Dedifferentiated amniotic fluid mesenchymal stem cell (primary cell): Measurements from ENCODE around the gene FUCA2.

Experiments
- DNase-seq: peaks from one replicate; pipeline ENCODE4 v3.0.0-alpha.2; 2016; ENCODE audit errors: extremely low spot score

Gene FUCA2

DNA sequence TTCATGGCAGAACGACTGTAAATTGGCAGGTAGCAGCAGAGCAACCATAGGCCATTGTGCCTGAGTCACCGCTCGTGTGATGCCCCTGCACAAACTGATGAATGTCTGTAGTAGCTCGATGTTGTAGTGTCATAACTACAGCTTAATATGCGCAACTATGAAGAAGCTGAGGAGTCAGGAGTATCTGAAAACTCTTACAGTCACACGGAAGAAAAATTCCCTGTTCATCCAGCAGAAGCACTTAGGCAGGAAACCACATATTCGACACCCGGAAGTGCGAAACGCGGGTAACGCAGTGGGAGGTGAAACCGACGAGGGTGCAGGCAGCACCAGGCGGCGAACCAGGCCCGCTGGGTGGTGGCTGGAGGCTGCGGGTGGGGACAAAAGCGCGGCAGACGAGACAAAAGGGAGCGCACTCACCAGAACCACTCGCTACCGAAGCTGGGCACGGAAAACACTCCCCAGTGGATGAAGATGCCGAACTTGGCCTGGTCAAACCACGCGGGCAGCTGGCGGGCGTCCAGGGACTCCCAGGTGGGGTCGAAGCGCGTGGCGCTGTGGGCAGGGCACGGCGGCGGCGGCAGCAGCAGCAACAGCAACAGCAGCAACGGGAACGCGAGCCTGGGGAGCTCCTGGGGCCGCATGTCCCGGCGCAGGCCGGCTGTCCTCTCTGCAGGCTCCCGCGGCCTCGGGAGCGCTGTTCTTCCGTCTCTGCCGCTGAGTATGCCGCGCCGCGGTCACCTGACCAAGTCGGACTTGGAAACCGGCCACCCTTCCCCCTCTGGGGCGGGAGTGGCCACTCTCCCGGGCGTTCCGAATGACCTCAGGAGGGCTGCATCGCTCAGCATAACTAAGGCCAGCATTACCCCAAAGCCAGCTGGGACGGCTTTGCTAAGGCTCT lies at the start of gene FUCA2:
Gene FUCA2, minus strand, starts transcription at position 730 of the 901 bp plus-strand sequence. Its CDS starts 86 bp downstream, at position 644.
- DNase-seq: peak; percentile 70

DNA sequence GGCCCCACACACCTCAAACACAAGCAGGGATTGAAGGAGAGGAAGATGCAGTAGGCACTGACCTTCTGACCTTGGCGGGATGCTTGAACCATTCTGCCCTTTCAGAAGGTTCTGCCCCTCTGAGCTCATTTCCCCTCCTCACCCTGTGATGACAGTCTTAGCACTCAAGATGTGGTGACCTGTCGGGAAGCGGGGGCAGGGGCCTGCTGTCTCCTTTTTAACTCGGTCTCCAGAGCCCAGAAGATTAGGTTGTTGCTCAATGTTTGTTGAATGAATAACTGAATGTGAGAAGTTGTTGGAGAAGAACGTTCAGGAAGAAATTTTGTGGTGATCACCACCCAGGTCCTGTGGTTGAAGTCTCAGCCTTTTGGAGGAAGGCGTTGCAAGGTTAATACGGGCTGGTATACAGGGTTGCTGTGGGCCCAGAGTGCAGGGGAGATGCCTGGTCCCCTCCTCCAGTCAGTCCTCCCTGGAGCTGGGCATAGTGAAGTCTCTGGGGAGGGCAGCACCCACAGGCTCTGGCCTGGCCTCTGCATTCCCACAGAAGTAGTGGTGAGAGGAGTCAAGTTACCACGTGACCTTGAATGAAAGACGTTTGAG lies 49.7 kb upstream of the FUCA2 start:
- DNase-seq: no peak

GRCh38 chr6:143559051-143559660 lies 47.6 kb upstream of the FUCA2 start:
- no peak for DNase-seq

DNA sequence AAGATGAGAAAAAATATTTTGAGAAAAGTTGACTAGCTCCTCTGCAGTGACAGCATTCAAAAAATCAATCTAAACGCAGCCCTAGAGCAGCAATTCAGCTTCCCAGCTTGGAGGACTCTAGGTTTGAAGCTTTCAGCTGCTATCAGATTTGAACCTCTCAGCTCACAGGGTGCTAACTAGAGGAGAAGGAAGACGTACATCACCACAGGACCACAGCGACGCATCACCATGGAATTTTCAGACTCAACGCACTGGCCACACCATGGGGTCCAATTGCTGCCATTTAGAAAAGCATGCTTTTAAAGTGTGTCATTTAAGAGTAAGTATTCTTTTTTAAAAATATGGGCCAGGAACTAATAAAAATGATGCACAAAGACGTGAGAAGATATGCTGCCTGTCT lies 45.0 kb upstream of the FUCA2 start:
- DNase-seq: peak; percentile 41

DNA sequence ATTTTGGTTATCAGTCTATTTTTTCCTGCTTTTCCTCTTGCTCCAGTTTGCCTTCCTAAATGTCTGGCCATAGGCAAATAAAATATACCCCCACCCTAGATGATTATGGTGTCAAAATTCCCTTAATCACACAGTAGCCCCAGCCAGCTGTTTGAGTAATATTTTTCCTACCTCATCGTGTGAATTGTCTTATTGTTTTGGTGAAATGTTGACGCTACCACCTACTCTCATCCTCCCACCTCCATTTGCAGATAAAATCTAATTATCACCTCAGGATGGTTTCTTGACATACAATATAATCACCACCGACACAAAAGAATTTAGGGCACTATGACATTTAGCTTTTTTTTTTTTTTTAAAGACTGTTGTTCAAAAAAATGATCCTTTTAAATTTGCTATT lies 44.1 kb upstream of the FUCA2 start:
- no peak for DNase-seq

DNA sequence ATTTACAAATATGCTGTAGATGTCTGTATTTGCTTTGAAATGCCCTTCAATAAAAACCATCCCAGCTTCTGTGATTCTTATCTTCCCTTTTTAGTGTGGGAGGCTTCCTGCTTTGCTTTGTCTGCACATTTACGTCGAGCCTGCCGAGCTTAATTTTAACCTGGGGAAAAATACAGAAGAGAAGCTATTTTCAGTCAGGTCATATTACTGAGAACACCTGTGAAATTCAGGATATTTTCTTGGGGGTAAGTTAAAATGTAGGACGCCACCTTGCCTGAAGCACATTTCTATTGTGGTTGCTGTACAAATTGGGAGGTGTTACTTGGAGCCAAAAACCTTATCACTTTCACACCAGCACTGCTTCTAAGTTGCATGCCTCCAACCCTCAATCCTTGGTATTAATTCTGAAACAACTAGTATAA lies 43.6 kb upstream of the FUCA2 start:
- no peak for DNase-seq

- DNase-seq: no peak
Measured at GRCh38 chr6:143553337-143553736, 41.8 kb upstream of the FUCA2 start.

- no peak for DNase-seq
Measured at GRCh38 chr6:143549949-143550268, 38.4 kb upstream of the FUCA2 start.

DNA sequence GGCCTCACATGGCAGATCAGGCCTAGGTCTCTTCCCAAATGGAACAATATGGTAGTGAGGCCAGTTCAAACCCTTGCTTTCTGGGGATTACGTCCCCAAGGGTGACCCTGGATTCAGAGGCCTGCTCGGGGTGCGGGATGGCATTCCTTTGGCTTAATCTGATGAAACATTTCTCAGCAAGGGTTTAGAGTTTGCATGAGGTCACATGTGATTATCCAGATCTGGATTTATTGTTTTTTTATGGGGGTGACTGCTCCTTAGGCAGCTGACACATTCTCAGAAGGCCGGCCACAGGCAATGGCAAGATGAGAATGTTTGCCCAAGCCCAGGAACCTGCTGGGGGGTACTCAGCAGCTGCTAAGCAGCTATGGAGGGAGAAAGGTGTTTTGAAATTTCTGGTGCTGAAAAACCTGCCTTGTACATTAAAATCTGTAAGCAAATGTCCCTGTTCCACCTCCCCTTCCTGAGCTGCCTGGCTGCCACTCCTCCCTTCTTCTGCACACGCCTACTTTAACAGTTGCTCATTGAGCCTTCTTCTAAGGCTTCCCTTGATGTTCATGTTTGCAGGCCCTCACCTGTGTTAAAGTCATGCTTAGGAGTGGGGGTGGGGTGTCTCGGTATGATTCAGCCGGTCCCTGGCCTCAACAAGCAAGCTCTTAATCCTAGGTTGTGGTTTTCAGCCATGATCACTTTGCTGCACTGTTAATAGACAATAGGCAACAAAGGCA lies 37.9 kb upstream of the FUCA2 start:
- no peak for DNase-seq

GRCh38 chr6:143546599-143546998 lies 35.1 kb upstream of the FUCA2 start:
- DNase-seq: no peak

DNA sequence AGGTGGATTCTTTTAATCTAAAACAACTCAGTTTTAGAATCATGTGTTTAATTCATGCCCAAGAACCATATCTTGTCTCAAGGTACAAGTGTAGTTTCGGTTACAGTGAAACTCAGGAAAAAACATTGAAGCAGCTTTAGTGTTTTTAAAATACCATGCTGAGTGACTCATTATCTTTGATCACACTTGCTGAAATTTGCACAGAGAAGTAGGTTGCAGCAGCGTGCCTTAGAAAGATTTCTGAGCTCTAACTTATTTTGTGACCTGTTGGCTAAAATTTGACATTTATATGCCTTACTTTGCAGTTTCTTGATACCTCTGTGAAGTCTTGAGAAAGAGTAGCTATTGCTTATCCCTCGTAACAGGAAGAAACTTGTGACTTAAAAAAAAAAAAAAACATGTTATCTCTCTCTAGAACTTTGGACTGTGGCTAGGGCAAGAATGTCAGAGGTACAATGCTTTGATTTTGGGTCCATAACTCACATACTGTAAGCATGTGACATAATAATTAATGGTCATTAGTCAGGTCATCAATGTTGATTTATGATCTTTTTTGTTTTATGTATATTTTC lies 34.5 kb upstream of the FUCA2 start:
- no peak for DNase-seq

- DNase-seq: no peak
Measured at GRCh38 chr6:143545165-143545564, 33.6 kb upstream of the FUCA2 start.

GRCh38 chr6:143544011-143544696 lies 32.6 kb upstream of the FUCA2 start:
- DNase-seq: no peak

- DNase-seq: no peak
Measured at GRCh38 chr6:143543435-143543834, 31.9 kb upstream of the FUCA2 start.

- DNase-seq: no peak
Measured at GRCh38 chr6:143542888-143543287, 31.4 kb upstream of the FUCA2 start.

DNA sequence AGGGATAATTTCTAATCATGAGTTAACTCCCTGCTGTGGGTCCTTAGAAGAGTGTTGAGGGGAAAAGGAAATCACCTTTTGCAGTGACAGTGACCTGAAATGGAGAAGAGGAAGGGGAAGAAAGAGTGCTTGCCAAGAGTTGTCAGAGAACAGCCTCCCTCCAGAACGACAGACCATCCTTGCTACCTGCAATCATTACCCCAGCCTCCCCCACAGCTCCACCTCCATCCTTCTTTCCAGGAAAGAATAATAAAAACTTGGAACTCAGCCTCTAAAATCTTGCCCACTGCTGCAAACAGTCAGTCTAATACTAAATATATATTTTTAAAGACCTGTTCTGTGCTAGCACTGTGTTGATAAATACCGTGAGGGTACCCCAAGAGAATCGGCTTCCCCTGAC lies 28.7 kb upstream of the FUCA2 start:
- no peak for DNase-seq

GRCh38 chr6:143539734-143540133 lies 28.2 kb upstream of the FUCA2 start:
- no peak for DNase-seq

- DNase-seq: no peak
Measured at GRCh38 chr6:143539106-143539505, 27.6 kb upstream of the FUCA2 start.

- DNase-seq: no peak
Measured at GRCh38 chr6:143538374-143538773, 26.9 kb upstream of the FUCA2 start.

DNA sequence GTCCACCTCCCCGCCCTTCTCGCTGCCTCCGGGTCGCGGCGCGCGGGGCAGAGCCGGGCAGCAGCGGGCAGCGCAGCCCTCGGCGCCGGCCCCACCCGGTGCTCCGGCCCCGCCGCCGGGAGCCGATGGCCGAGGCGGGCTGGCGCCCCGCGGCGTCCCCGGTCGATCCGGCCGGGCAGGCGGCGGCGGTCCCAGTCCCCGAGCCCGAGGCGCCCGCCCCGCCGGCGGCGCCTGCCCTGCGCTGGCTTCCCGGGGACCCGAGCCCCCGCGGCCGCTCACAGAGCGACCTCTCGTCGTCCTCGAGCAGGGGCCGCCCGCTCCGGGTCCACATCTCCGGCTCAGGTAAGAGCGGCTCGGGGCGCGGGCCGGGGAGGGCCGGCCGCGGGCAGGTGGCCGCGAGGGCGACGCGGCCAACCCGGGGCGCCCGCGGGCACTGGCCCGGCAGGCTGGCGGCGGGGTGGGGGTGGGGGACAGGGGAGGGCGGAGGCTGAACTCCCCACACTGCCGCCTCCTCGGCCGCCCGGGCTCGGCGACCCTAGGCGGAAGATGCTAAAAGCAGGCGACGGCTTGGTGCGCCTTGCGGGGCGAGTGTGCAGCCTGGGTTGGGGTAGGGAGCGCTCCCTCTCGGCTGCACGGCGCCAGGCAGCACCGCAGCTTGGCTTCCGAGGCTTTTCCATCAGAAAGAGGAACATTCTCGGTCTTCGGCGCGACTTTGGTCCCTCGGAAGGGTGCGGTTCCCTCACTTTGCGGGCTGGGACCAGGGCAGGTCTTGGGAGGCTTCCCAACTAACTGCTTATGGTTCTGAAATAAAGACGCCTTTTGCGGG lies 25.6 kb upstream of the FUCA2 start:
- peak; percentile 43 for DNase-seq
